Ishikawa (cell line): ENCODE measurements around the gene LY86.

Experiments used
- CEBPB ChIP-seq: IDR thresholded peaks from 2 replicates; pipeline ENCODE4 v1.6.1; 2012
- CREB1 ChIP-seq: IDR thresholded peaks from 2 replicates; pipeline ENCODE4 v1.6.1; 2012; ENCODE audit warnings: low read depth
- EGR1 ChIP-seq: IDR thresholded peaks from 2 replicates; pipeline ENCODE4 v1.6.1; 2012
- EP300 ChIP-seq: IDR thresholded peaks from 2 replicates; pipeline ENCODE4 v1.6.1; 2012; ENCODE audit warnings: borderline replicate concordance
- FOXM1 ChIP-seq: IDR thresholded peaks from 2 replicates; pipeline ENCODE4 v1.6.1; 2012; ENCODE audit warnings: low read depth, borderline replicate concordance
- NFIC ChIP-seq: IDR thresholded peaks from 2 replicates; pipeline ENCODE4 v1.6.1; 2012
- RAD21 ChIP-seq: IDR thresholded peaks from 2 replicates; pipeline ENCODE4 v1.6.1; 2012; ENCODE audit warnings: low read depth
- TAF1 ChIP-seq: IDR thresholded peaks from 2 replicates; pipeline ENCODE4 v1.6.1; 2012; ENCODE audit warnings: low read depth, mild to moderate bottlenecking
- TCF12 ChIP-seq: IDR thresholded peaks from 2 replicates; pipeline ENCODE4 v1.6.1; 2012; ENCODE audit warnings: low read depth
- TEAD4 ChIP-seq: IDR thresholded peaks from 2 replicates; pipeline ENCODE4 v1.6.1; 2012
- YY1 ChIP-seq: IDR thresholded peaks from 2 replicates; pipeline ENCODE4 v1.6.1; 2012; ENCODE audit warnings: low read depth
- ZBTB7A ChIP-seq: IDR thresholded peaks from 2 replicates; pipeline ENCODE4 v1.6.1; 2012; ENCODE audit warnings: low read depth
- TF ChIP-seq, protein P1 (sequence below): IDR thresholded peaks from 2 replicates; pipeline ENCODE4 v1.6.1; 2012
- TF ChIP-seq, protein P2 (sequence below): IDR thresholded peaks from 2 replicates; pipeline ENCODE4 v1.6.1; 2012; ENCODE audit warnings: low read depth, mild to moderate bottlenecking
- TF ChIP-seq, protein P3 (sequence below): IDR thresholded peaks from 2 replicates; pipeline ENCODE4 v1.6.1; 2012

Gene LY86

DNA sequence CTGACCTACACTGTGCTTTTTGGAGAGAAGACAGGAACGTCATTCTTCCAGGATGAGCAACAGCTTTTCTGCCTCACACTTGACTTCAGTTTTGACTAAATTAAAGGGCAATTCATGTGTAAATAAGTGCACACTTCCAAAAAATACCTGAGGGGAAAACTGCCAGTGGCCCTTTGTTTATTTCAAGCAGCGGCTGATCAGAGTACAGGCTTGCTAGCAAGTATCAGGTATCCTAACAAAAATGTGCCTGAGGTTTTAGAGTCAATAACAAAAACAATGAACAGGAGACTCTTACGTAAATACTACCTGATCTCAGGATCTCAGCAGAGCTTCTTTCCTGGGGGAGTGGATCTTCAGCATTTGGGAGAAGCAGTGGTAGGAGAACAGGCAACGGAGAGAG, 12.4 kb downstream of the LY86 start:
- TF ChIP-seq RAD21 (no peak), TAF1 (no peak), NFIC (no peak), TCF12 (no peak), EP300 (no peak), CREB1 (no peak), FOXM1 (no peak), TEAD4 (no peak), ZBTB7A (no peak), CEBPB (no peak), EGR1 (no peak), YY1 (no peak)
- TF ChIP-seq, protein P1, sequence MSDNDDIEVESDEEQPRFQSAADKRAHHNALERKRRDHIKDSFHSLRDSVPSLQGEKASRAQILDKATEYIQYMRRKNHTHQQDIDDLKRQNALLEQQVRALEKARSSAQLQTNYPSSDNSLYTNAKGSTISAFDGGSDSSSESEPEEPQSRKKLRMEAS: no peak
- TF ChIP-seq, protein P2, sequence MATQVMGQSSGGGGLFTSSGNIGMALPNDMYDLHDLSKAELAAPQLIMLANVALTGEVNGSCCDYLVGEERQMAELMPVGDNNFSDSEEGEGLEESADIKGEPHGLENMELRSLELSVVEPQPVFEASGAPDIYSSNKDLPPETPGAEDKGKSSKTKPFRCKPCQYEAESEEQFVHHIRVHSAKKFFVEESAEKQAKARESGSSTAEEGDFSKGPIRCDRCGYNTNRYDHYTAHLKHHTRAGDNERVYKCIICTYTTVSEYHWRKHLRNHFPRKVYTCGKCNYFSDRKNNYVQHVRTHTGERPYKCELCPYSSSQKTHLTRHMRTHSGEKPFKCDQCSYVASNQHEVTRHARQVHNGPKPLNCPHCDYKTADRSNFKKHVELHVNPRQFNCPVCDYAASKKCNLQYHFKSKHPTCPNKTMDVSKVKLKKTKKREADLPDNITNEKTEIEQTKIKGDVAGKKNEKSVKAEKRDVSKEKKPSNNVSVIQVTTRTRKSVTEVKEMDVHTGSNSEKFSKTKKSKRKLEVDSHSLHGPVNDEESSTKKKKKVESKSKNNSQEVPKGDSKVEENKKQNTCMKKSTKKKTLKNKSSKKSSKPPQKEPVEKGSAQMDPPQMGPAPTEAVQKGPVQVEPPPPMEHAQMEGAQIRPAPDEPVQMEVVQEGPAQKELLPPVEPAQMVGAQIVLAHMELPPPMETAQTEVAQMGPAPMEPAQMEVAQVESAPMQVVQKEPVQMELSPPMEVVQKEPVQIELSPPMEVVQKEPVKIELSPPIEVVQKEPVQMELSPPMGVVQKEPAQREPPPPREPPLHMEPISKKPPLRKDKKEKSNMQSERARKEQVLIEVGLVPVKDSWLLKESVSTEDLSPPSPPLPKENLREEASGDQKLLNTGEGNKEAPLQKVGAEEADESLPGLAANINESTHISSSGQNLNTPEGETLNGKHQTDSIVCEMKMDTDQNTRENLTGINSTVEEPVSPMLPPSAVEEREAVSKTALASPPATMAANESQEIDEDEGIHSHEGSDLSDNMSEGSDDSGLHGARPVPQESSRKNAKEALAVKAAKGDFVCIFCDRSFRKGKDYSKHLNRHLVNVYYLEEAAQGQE: no peak
- TF ChIP-seq, protein P3, sequence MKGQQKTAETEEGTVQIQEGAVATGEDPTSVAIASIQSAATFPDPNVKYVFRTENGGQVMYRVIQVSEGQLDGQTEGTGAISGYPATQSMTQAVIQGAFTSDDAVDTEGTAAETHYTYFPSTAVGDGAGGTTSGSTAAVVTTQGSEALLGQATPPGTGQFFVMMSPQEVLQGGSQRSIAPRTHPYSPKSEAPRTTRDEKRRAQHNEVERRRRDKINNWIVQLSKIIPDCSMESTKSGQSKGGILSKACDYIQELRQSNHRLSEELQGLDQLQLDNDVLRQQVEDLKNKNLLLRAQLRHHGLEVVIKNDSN: no peak

DNA sequence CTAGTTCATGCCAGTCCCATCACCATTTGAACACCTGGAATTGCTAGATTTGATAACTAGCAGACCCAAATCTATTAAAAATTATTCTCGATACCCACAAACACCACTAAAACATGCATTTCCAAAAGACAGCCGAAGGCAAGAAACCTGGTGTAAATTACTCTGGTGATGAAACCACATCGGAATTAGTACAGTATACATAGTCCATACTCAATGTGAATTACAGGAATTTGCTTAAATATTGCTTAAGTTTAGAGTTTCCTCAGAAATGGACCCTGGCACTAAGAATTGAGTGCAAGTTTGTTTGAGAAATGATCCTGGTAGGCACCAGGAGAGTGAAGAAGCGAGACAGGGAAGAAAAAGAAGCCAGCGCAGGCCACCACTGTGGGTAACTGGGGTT, 13.7 kb downstream of the LY86 start:
- TF ChIP-seq EP300 (no peak), TCF12 (no peak), CEBPB (no peak), EGR1 (no peak), RAD21 (no peak), CREB1 (no peak), TEAD4 (no peak), YY1 (no peak), TAF1 (no peak), ZBTB7A (no peak)
- TF ChIP-seq, protein P2: no peak
- TF ChIP-seq, protein P3: no peak

DNA sequence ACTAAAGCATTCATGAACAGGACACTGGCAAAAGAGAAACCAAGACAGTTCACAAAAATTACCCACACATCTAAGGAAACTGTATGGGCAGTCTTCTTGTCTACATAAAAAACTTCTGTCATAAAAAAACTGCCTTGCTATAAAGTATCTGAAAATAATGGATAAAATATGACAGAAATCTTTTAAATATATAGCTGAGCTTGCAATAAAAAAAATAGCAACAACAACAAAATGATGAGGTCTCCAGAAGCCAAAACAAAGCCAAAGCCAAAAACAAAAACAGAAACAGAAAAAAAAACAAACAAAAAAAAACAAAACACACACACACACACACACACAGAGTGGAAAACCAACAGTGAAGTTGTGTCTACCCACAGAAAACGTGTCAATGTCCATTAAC, 14.8 kb downstream of the LY86 start:
- no peak for TF ChIP-seq RAD21
- TF ChIP-seq CREB1: no peak
- no peak for TF ChIP-seq NFIC
- TF ChIP-seq EP300: no peak
- no peak for TF ChIP-seq CEBPB
- no peak for TF ChIP-seq ZBTB7A
- TF ChIP-seq TCF12: no peak
- no peak for TF ChIP-seq EGR1
- TF ChIP-seq, protein P2: no peak
- TF ChIP-seq, protein P3: no peak
- TF ChIP-seq TAF1: no peak
- no peak for TF ChIP-seq FOXM1
- TF ChIP-seq YY1: no peak
- TF ChIP-seq TEAD4: no peak
- TF ChIP-seq, protein P1: no peak

DNA sequence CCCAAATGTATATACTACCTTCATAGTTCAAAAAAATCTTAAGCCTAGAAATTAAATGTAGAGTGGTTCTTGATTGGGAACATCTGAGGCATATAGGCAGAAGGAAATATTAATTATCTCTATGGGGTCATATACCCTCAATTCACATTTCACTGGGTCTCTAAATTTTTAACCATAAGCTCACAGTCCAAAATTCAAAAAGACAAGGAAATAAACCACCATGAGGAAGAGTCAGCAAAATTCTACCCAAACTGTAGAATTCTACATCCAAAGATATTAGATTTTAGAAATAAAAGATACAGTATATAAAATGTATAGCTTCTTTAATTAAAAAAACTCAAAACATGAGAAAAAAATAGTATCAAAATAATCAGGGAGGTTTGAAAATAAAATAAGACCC, 15.5 kb downstream of the LY86 start:
- TF ChIP-seq CREB1 (no peak), YY1 (no peak)
- TF ChIP-seq, protein P3: no peak
